ENCODE data around the gene C2CD4D. TPM values are rescaled to one million over a fixed set of nuclear protein-coding genes. Genes with fewer than 3 reads are reported as not detected.

Gene C2CD4D
- polyA plus RNA-seq, 1 donor from 2014 or later: not detected

DNA sequence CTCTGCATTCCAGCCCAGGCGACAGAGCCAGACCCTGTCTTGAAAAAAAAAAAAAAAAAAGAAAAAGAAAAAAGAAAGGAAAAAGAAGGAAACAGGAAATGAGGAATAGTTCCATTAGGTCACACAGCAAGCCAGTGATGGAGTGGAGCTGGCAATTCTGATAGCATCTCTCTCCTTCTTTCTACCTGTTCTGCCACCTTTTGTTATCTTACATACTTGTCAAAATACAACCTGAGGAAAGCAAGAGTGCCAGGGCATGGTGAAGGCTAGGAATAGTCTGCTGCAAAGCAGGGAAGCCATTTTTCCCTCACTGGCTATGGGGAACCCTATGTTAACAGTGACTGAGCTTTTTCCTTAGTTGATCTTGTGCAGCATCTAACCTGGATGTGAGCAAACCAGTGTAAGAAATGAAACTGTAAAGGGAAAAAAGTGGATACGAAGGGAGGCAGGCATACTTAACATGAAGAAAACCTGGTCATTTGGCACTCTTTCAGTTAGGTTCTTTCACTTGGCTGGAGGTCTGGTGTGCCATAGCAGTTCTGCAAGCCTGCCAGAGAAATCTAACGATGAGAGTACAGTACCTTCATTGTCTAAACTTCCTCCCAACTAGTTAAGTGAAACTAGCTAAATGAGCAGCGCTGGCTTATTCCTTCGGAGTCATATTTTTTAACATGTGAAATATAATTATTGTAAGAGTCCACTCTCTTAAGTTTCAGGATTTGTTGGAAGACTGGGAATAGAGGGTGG lies 31.8 kb upstream of the C2CD4D start:
- Histone ChIP-seq H3K27ac (ENCODE audit: low read length) (no peak overlapping the region), H3K9me2 (ENCODE audit: insufficient read depth, low read length) (no peaks in the 10 kb centered on the region), H3K79me2 (replicated peaks; ENCODE audit: insufficient read depth, low read length) (no peaks in the 10 kb centered on the region), H3K9me3 (ENCODE audit: low read length) (no peaks in the 10 kb centered on the region), H3K36me3 (ENCODE audit: insufficient read depth, low read length) (no peaks in the 10 kb centered on the region), H3K4me3 (ENCODE audit: low read length) (no peak overlapping the region), H3K4me2 (ENCODE audit: low read length) (no peak overlapping the region), H3K9ac (ENCODE audit: low read length) (no peak overlapping the region), H3F3A (ENCODE audit: insufficient read depth, low read length, poor library complexity, severe bottlenecking) (no peaks in the 10 kb centered on the region), H4K20me1 (ENCODE audit: insufficient read depth) (no peaks in the 10 kb centered on the region), H2AFZ (ENCODE audit: low read depth, low read length) (no peak overlapping the region), H3K27me3 (ENCODE audit: insufficient read depth, low read depth, low read length) (no peaks in the 10 kb centered on the region)
- TF ChIP-seq POLR2AphosphoS5 (IDR thresholded peaks at IDR 0.05): no peak
- TF ChIP-seq RAD21 (conservative IDR thresholded peaks at IDR 0.05): no peak
- TF ChIP-seq, protein P1, sequence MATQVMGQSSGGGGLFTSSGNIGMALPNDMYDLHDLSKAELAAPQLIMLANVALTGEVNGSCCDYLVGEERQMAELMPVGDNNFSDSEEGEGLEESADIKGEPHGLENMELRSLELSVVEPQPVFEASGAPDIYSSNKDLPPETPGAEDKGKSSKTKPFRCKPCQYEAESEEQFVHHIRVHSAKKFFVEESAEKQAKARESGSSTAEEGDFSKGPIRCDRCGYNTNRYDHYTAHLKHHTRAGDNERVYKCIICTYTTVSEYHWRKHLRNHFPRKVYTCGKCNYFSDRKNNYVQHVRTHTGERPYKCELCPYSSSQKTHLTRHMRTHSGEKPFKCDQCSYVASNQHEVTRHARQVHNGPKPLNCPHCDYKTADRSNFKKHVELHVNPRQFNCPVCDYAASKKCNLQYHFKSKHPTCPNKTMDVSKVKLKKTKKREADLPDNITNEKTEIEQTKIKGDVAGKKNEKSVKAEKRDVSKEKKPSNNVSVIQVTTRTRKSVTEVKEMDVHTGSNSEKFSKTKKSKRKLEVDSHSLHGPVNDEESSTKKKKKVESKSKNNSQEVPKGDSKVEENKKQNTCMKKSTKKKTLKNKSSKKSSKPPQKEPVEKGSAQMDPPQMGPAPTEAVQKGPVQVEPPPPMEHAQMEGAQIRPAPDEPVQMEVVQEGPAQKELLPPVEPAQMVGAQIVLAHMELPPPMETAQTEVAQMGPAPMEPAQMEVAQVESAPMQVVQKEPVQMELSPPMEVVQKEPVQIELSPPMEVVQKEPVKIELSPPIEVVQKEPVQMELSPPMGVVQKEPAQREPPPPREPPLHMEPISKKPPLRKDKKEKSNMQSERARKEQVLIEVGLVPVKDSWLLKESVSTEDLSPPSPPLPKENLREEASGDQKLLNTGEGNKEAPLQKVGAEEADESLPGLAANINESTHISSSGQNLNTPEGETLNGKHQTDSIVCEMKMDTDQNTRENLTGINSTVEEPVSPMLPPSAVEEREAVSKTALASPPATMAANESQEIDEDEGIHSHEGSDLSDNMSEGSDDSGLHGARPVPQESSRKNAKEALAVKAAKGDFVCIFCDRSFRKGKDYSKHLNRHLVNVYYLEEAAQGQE (IDR thresholded peaks at IDR 0.05; ENCODE audit: borderline replicate concordance): no peak
- no peak for TF ChIP-seq MXI1 (conservative IDR thresholded peaks at IDR 0.05; ENCODE audit: poor library complexity, severe bottlenecking)
- no peak for TF ChIP-seq EZH2 (IDR thresholded peaks at IDR 0.05; ENCODE audit: borderline replicate concordance, insufficient read depth, low read length, poor library complexity, severe bottlenecking)
- TF ChIP-seq SMC3 (conservative IDR thresholded peaks at IDR 0.05; ENCODE audit: poor library complexity): no peak
- TF ChIP-seq, protein P2, sequence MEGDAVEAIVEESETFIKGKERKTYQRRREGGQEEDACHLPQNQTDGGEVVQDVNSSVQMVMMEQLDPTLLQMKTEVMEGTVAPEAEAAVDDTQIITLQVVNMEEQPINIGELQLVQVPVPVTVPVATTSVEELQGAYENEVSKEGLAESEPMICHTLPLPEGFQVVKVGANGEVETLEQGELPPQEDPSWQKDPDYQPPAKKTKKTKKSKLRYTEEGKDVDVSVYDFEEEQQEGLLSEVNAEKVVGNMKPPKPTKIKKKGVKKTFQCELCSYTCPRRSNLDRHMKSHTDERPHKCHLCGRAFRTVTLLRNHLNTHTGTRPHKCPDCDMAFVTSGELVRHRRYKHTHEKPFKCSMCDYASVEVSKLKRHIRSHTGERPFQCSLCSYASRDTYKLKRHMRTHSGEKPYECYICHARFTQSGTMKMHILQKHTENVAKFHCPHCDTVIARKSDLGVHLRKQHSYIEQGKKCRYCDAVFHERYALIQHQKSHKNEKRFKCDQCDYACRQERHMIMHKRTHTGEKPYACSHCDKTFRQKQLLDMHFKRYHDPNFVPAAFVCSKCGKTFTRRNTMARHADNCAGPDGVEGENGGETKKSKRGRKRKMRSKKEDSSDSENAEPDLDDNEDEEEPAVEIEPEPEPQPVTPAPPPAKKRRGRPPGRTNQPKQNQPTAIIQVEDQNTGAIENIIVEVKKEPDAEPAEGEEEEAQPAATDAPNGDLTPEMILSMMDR (IDR thresholded peaks at IDR 0.05; ENCODE audit: poor library complexity, severe bottlenecking): no peak
- no peak for TF ChIP-seq TAF1 (IDR thresholded peaks at IDR 0.05; ENCODE audit: low read depth)
- TF ChIP-seq EP300 (conservative IDR thresholded peaks at IDR 0.05; ENCODE audit: poor library complexity, severe bottlenecking): no peak

DNA sequence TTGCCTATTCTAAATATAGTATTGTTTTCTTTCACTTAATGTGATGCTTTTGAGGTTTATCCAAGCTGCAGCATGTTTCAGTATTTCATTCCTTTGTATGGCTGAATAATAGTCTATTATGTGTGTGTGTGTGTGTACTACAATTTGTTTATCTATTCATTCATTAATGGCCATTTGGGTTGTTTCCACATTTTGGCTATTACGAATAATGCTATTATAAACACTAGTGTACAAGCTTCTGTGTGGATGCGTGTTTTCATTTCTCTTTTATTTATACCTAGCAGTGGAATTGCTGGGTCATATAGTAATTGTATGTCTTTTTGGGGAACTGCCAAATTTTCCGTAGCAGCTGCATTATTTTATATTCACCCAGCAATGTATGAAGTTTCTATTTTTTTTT lies 28.9 kb upstream of the C2CD4D start:
- Histone ChIP-seq H3K27ac (ENCODE audit: low read length) (no peak overlapping the region), H3K4me2 (ENCODE audit: low read length) (no peak overlapping the region), H3K79me2 (replicated peaks; ENCODE audit: insufficient read depth, low read length) (no peaks in the 10 kb centered on the region), H3F3A (ENCODE audit: insufficient read depth, low read length, poor library complexity, severe bottlenecking) (no peaks in the 10 kb centered on the region), H3K9ac (ENCODE audit: low read length) (no peak overlapping the region), H3K36me3 (ENCODE audit: insufficient read depth, low read length) (no peaks in the 10 kb centered on the region), H3K9me3 (ENCODE audit: low read length) (no peaks in the 10 kb centered on the region), H2AFZ (ENCODE audit: low read depth, low read length) (no peak overlapping the region), H3K4me3 (ENCODE audit: low read length) (no peak overlapping the region), H3K27me3 (ENCODE audit: insufficient read depth, low read depth, low read length) (no peaks in the 10 kb centered on the region), H3K9me2 (ENCODE audit: insufficient read depth, low read length) (no peaks in the 10 kb centered on the region), H4K20me1 (ENCODE audit: insufficient read depth) (no peaks in the 10 kb centered on the region)
- TF ChIP-seq POLR2AphosphoS5 (IDR thresholded peaks at IDR 0.05): no peak
- TF ChIP-seq, protein P1 (IDR thresholded peaks at IDR 0.05; ENCODE audit: borderline replicate concordance): no peak
- TF ChIP-seq, protein P2 (IDR thresholded peaks at IDR 0.05; ENCODE audit: poor library complexity, severe bottlenecking): no peak
- TF ChIP-seq EZH2 (IDR thresholded peaks at IDR 0.05; ENCODE audit: borderline replicate concordance, insufficient read depth, low read length, poor library complexity, severe bottlenecking): no peak
- no peak for TF ChIP-seq TAF1 (IDR thresholded peaks at IDR 0.05; ENCODE audit: low read depth)
- TF ChIP-seq EP300 (conservative IDR thresholded peaks at IDR 0.05; ENCODE audit: poor library complexity, severe bottlenecking): no peak
- TF ChIP-seq SMC3 (conservative IDR thresholded peaks at IDR 0.05; ENCODE audit: poor library complexity): no peak
- TF ChIP-seq MXI1 (conservative IDR thresholded peaks at IDR 0.05; ENCODE audit: poor library complexity, severe bottlenecking): no peak
- no peak for TF ChIP-seq RAD21 (conservative IDR thresholded peaks at IDR 0.05)
